ENCODE results near the gene YOD1.

Gene YOD1

DNA sequence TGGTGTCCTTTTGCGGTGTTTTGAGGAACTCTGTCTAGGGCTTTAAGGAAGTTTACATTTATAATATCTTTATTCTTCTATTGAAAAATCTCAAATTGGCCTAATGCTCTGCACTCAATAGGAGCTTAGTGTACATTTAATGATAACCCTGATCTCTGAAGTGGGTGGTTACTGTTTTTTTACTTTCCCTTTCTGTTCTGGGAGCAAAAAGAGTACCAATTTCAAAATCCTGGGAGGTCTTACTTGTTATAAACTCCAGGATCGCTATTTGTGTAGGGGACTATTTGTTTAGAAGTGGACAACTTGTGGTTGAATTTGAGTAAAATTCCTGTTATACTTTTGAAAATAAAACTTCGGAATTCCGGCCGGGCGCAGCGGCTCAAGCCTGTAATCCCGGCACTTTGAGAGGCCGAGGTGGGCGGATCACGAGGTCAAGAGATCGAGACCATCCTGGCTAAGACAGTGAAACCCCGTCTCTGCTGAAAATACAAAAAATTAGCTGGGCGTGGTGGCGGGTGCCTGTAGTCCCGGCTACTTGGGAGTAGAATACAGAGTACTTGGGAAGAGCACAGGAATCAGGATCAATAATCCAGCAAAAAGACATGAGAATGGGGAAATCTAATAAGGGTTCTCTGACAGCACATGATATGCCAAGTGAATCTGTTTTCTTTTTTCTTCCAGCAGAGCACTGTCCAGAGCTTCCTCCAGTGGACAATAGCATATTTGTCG is 38.8 kb upstream of the YOD1 start:
- no peak overlapping the region for H4K8ac ChIP-seq (ENCODE audit: low read length)
- H3K23ac ChIP-seq (ENCODE audit: low read length in 2 of 2) = no peak overlapping the region
- H2BK15ac ChIP-seq (ENCODE audit: low read depth, poor library complexity, severe bottlenecking) = no peak overlapping the region
- no peak overlapping the region for H2AK5ac ChIP-seq (ENCODE audit: low read length, severe bottlenecking)
- no peaks in the 10 kb centered on the region for H3K27me3 ChIP-seq (ENCODE audit: control insufficient read depth in 1 of 2, insufficient read depth in 1 of 2, low read length in 2 of 2)
- no peaks in the 10 kb centered on the region for H3K79me1 ChIP-seq (replicated peaks; ENCODE audit: low read length, poor library complexity, severe bottlenecking)
- no peak overlapping the region for H4K91ac ChIP-seq (ENCODE audit: low read length)
- 96% methylated on average over 16 of the region's 17 CpGs for WGBS
- H3K4me1 ChIP-seq (ENCODE audit: control insufficient read depth, insufficient read depth, low read depth, low read length) = no peaks in the 10 kb centered on the region
- H2BK120ac ChIP-seq (ENCODE audit: low read depth, low read length) = no peak overlapping the region
- no peaks in the 10 kb centered on the region for H3K9me3 ChIP-seq (ENCODE audit: control insufficient read depth, low read length)
- no peak overlapping the region for H2BK12ac ChIP-seq (ENCODE audit: low read length in 2 of 2)
- H3K4me2 ChIP-seq (ENCODE audit: low read length, poor library complexity, severe bottlenecking) = no peak overlapping the region
- H3K27ac ChIP-seq (ENCODE audit: low read length, poor library complexity, severe bottlenecking) = no peak overlapping the region
- no peak overlapping the region for H2AFZ ChIP-seq (ENCODE audit: low read depth, low read length)
- H2BK5ac ChIP-seq (ENCODE audit: low read depth, low read length, poor library complexity, severe bottlenecking) = no peak overlapping the region
- H3K14ac ChIP-seq (ENCODE audit: low read length in 2 of 2) = no peak overlapping the region
- no peaks in the 10 kb centered on the region for H3K36me3 ChIP-seq (ENCODE audit: control insufficient read depth in 1 of 2, insufficient read depth in 2 of 2, low read depth in 1 of 2, low read length in 2 of 2)
- H3K4ac ChIP-seq (ENCODE audit: low read depth in 1 of 2, low read length in 2 of 2) = no peak overlapping the region
- DNase-seq = no peak
- no peak overlapping the region for H3K18ac ChIP-seq (ENCODE audit: low read depth in 1 of 2, low read length in 2 of 2)
- H3K9ac ChIP-seq (ENCODE audit: low read length) = no peak overlapping the region
- H3K4me3 ChIP-seq (ENCODE audit: insufficient read depth in 1 of 2, low read depth in 1 of 2, low read length in 2 of 2) = no peak overlapping the region

DNA sequence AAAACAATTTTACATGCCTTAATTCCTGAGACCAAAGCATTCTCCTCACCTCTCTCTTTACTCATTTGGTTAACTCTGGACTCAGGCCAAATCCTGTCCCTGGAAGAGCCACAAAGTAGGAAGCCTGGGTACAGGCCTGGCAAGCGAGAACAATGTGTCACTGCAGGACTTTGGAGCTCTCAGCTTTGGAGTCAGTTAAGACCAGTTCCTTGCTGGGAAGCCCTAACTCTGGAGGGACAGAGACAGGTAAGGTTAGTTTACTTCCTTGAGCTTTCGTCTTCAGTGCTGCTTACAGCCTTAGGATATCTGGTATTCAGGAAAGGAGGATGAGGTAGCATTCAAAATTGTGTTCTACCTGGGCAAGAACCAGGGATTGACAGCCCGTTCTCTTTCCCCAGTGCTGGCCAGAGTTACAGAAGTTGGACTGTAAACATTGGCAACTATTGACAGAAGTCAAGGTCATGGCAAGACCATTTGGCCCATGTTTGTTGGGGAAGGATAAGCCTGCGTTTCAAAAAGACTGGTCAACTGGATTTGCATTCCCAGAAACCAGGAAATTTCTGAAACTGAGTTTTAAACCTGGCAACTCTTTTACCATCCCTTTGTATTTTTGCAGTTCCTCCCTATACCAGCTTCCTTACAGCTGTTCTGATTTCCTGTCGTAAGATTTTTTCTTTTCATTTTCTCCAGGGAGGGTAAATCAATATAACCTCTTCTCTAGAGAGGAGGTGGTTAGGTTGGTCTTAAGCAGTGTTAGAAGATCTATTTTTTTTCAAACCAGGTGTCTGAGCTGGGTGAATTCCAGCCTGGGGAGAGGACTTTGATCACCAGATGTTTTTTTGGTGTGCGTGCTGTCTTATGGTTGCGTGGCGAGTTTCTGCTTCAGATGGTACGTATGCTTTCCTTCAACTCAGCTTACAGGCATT is 38.0 kb upstream of the YOD1 start, which contains the start of gene C4BPB:
Gene C4BPB, plus strand, starts transcription at position 160 of the 926 bp plus-strand sequence. Its CDS starts 672 bp downstream, at position 832.
- no peak within 1 kb of the TSS for H2AK5ac ChIP-seq (ENCODE audit: low read length, severe bottlenecking)
- H3K4ac ChIP-seq (ENCODE audit: low read depth in 1 of 2, low read length in 2 of 2) = no peak within 1 kb of the TSS
- no peak within 1 kb of the TSS for H3K9ac ChIP-seq (ENCODE audit: low read length)
- no peak within 1 kb of the TSS for H4K91ac ChIP-seq (ENCODE audit: low read length)
- H2BK5ac ChIP-seq (ENCODE audit: low read depth, low read length, poor library complexity, severe bottlenecking) = no peak within 1 kb of the TSS
- WGBS = 91% methylated on average over 7 of the region's 9 CpGs
- H3K4me2 ChIP-seq (ENCODE audit: low read length, poor library complexity, severe bottlenecking) = no peak within 1 kb of the TSS
- H3K18ac ChIP-seq (ENCODE audit: low read depth in 1 of 2, low read length in 2 of 2) = no peak within 1 kb of the TSS
- no peaks in the 10 kb centered on the region for H3K36me3 ChIP-seq (ENCODE audit: control insufficient read depth in 1 of 2, insufficient read depth in 2 of 2, low read depth in 1 of 2, low read length in 2 of 2)
- no peaks in the 10 kb centered on the region for H3K27me3 ChIP-seq (ENCODE audit: control insufficient read depth in 1 of 2, insufficient read depth in 1 of 2, low read length in 2 of 2)
- no peak within 1 kb of the TSS for H3K14ac ChIP-seq (ENCODE audit: low read length in 2 of 2)
- no peak for DNase-seq
- H3K27ac ChIP-seq (ENCODE audit: low read length, poor library complexity, severe bottlenecking) = no peak within 1 kb of the TSS
- no peak within 1 kb of the TSS for H2BK12ac ChIP-seq (ENCODE audit: low read length in 2 of 2)
- no peak within 1 kb of the TSS for H2BK15ac ChIP-seq (ENCODE audit: low read depth, poor library complexity, severe bottlenecking)
- no peaks in the 10 kb centered on the region for H3K9me3 ChIP-seq (ENCODE audit: control insufficient read depth, low read length)
- H2AFZ ChIP-seq (ENCODE audit: low read depth, low read length) = no peak within 1 kb of the TSS
- no peak within 1 kb of the TSS for H2BK120ac ChIP-seq (ENCODE audit: low read depth, low read length)
- no peak within 1 kb of the TSS for H3K23ac ChIP-seq (ENCODE audit: low read length in 2 of 2)
- H3K4me3 ChIP-seq (ENCODE audit: insufficient read depth in 1 of 2, low read depth in 1 of 2, low read length in 2 of 2) = no peak within 1 kb of the TSS
- H3K4me1 ChIP-seq (ENCODE audit: control insufficient read depth, insufficient read depth, low read depth, low read length) = no peaks in the 10 kb centered on the region
- no peaks in the 10 kb centered on the region for H3K79me1 ChIP-seq (replicated peaks; ENCODE audit: low read length, poor library complexity, severe bottlenecking)
- no peak within 1 kb of the TSS for H4K8ac ChIP-seq (ENCODE audit: low read length)

- Histone ChIP-seq H2BK15ac (ENCODE audit: low read depth, poor library complexity, severe bottlenecking) (no peak overlapping the region), H3K36me3 (ENCODE audit: control insufficient read depth in 1 of 2, insufficient read depth in 2 of 2, low read depth in 1 of 2, low read length in 2 of 2) (no peaks in the 10 kb centered on the region), H3K18ac (ENCODE audit: low read depth in 1 of 2, low read length in 2 of 2) (no peak overlapping the region), H4K8ac (ENCODE audit: low read length) (no peak overlapping the region), H3K27me3 (ENCODE audit: control insufficient read depth in 1 of 2, insufficient read depth in 1 of 2, low read length in 2 of 2) (peaks cover 0 to 3% of the 10 kb centered on the region in 2 experiments), H3K79me1 (replicated peaks; ENCODE audit: low read length, poor library complexity, severe bottlenecking) (no peaks in the 10 kb centered on the region), H3K9me3 (ENCODE audit: control insufficient read depth, low read length) (no peaks in the 10 kb centered on the region), H3K4me2 (ENCODE audit: low read length, poor library complexity, severe bottlenecking) (no peak overlapping the region), H2AFZ (ENCODE audit: low read depth, low read length) (no peak overlapping the region), H3K4ac (ENCODE audit: low read depth in 1 of 2, low read length in 2 of 2) (no peak overlapping the region), H3K27ac (ENCODE audit: low read length, poor library complexity, severe bottlenecking) (no peak overlapping the region), H3K4me3 (ENCODE audit: insufficient read depth in 1 of 2, low read depth in 1 of 2, low read length in 2 of 2) (no peak overlapping the region), H2AK5ac (ENCODE audit: low read length, severe bottlenecking) (no peak overlapping the region), H3K23ac (ENCODE audit: low read length in 2 of 2) (no peak overlapping the region), H2BK5ac (ENCODE audit: low read depth, low read length, poor library complexity, severe bottlenecking) (no peak overlapping the region), H3K9ac (ENCODE audit: low read length) (no peak overlapping the region), H3K4me1 (ENCODE audit: control insufficient read depth, insufficient read depth, low read depth, low read length) (no peaks in the 10 kb centered on the region), H3K14ac (ENCODE audit: low read length in 2 of 2) (no peak overlapping the region), H4K91ac (ENCODE audit: low read length) (no peak overlapping the region), H2BK12ac (ENCODE audit: low read length in 2 of 2) (no peak overlapping the region), H2BK120ac (ENCODE audit: low read depth, low read length) (no peak overlapping the region)
- DNase-seq = no peak
- WGBS = no CpG with 5 or more reads among the region's 2 CpGs
Observed at GRCh38 chr1:207088161-207088560, 37.2 kb upstream of the YOD1 start.

DNA sequence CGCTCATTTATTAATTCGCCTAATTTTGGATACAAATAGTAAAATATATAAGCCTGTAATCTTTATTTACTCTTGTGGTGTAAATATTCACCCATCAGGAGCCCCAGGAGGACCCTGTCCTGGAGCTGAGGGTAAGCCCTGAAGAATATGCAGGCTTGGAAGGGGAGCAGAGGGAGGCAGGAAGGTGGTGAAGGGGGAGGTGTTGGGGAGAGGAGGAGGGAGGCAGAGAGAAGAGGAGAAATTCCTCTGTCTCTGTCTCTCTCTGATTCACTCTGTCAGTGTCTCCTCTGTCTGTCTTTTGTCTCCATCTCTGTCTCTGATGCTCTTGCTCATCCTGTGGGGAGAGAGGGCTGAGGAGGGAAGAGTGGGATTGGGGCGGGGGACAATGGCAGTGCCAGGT is 34.9 kb upstream of the YOD1 start:
- no peak overlapping the region for H3K9ac ChIP-seq (ENCODE audit: low read length)
- H3K27ac ChIP-seq (ENCODE audit: low read length, poor library complexity, severe bottlenecking) = no peak overlapping the region
- H3K36me3 ChIP-seq (ENCODE audit: control insufficient read depth in 1 of 2, insufficient read depth in 2 of 2, low read depth in 1 of 2, low read length in 2 of 2) = peaks cover 0 to 3% of the 10 kb centered on the region in 2 experiments
- WGBS = 83% methylated on average over 1 of the region's 3 CpGs
- no peak overlapping the region for H3K23ac ChIP-seq (ENCODE audit: low read length in 2 of 2)
- no peak overlapping the region for H3K18ac ChIP-seq (ENCODE audit: low read depth in 1 of 2, low read length in 2 of 2)
- no peak overlapping the region for H2BK5ac ChIP-seq (ENCODE audit: low read depth, low read length, poor library complexity, severe bottlenecking)
- DNase-seq = no peak
- no peak overlapping the region for H3K14ac ChIP-seq (ENCODE audit: low read length in 2 of 2)
- H4K8ac ChIP-seq (ENCODE audit: low read length) = no peak overlapping the region
- no peaks in the 10 kb centered on the region for H3K79me1 ChIP-seq (replicated peaks; ENCODE audit: low read length, poor library complexity, severe bottlenecking)
- H3K9me3 ChIP-seq (ENCODE audit: control insufficient read depth, low read length) = no peaks in the 10 kb centered on the region
- no peak overlapping the region for H2BK12ac ChIP-seq (ENCODE audit: low read length in 2 of 2)
- H3K4me1 ChIP-seq (ENCODE audit: control insufficient read depth, insufficient read depth, low read depth, low read length) = no peaks in the 10 kb centered on the region
- no peak overlapping the region for H3K4ac ChIP-seq (ENCODE audit: low read depth in 1 of 2, low read length in 2 of 2)
- H2BK120ac ChIP-seq (ENCODE audit: low read depth, low read length) = no peak overlapping the region
- H3K27me3 ChIP-seq (ENCODE audit: control insufficient read depth in 1 of 2, insufficient read depth in 1 of 2, low read length in 2 of 2) = peaks cover 0 to 3% of the 10 kb centered on the region in 2 experiments
- H2BK15ac ChIP-seq (ENCODE audit: low read depth, poor library complexity, severe bottlenecking) = no peak overlapping the region
- H2AFZ ChIP-seq (ENCODE audit: low read depth, low read length) = no peak overlapping the region
- H2AK5ac ChIP-seq (ENCODE audit: low read length, severe bottlenecking) = no peak overlapping the region
- no peak overlapping the region for H3K4me3 ChIP-seq (ENCODE audit: insufficient read depth in 1 of 2, low read depth in 1 of 2, low read length in 2 of 2)
- no peak overlapping the region for H4K91ac ChIP-seq (ENCODE audit: low read length)
- H3K4me2 ChIP-seq (ENCODE audit: low read length, poor library complexity, severe bottlenecking) = no peak overlapping the region
